HCT116 (cell line): ENCODE data around the gene FTO. TPM values are rescaled to one million over a fixed set of nuclear protein-coding genes. Genes with fewer than 3 reads are reported as not detected.

ENCODE experiments used
- ATAC-seq: fragments of 200-7000 bp; cut with Tn5 transposase; 2 replicates; pipeline ENCODE4 v1.9.1; 2020; ENCODE audit warnings: mild to moderate bottlenecking, moderate library complexity
- BruUV-seq: library from RNA; stranded (reverse); fragments of 400-500 nt; replicated peaks from 2 replicates; lab custom pipeline; 2021; lab: Mats Ljungman, UMichigan
- CTCF ChIA-PET: fragments of 300-600 bp; sonication (Branson Sonifier 250); formaldehyde crosslinking; loops from one replicate; lab custom pipeline; 2021; ENCODE audit warnings: antibody characterized with exemption; lab: Charles Lee
- POLR2A ChIA-PET: fragments of 300-600, 350-600 bp; sonication (Branson Sonifier 250); formaldehyde crosslinking; loops from one replicate; lab custom pipeline; 2021; ENCODE audit warnings: antibody characterized with exemption; lab: Charles Lee
- RAD21 ChIA-PET, 2 experiments: fragments of 300-600 bp; sonication (Branson Sonifier 250); formaldehyde crosslinking; loops; one replicate each; lab custom pipeline; 2023; ENCODE audit warnings: low total read pairs in 2 of 2; ENCODE audit not compliant: uncharacterized antibody in 2 of 2, unreplicated experiment in 2 of 2, low non-redundant PET in 1 of 2; lab: Charles Lee
- DNase-seq: peaks from one replicate; pipeline ENCODE4 v3.0.0-alpha.2; 2010; ENCODE audit warnings: low read depth, low spot score
- H2AFZ ChIP-seq: fragments of 200-600 bp; shearing (Covaris generic), sonication (generic); 2 replicates; pipeline ENCODE4 v1.6.1; 2017; ENCODE audit warnings: low read depth, mixed run types, mixed read lengths, antibody characterized with exemption, low read length; ENCODE audit not compliant: poor library complexity, severe bottlenecking
- H3K27ac ChIP-seq: 2 replicates; pipeline ENCODE4 v1.5.1; 2012; ENCODE audit warnings: low read depth, low read length
- H3K27me3 ChIP-seq: fragments of 200-600 bp; sonication (generic); 2 replicates; pipeline ENCODE4 v1.6.1; 2016; ENCODE audit warnings: mixed run types, low read length, mixed read lengths; ENCODE audit not compliant: insufficient read depth
- H3K36me3 ChIP-seq, 2 experiments: fragments of 200-500 bp in 1 of 2; fragments of 200-600 bp in 1 of 2; sonication (Bioruptor generic) in 1 of 2; sonication (generic) in 1 of 2; 2 replicates each; pipeline versions ENCODE4 v1.5.1 to v1.6.1; 2014 to 2016; ENCODE audit warnings: low read length in 2 of 2, inconsistent platforms in 1 of 2, mixed read lengths in 1 of 2, mixed run types in 1 of 2; ENCODE audit not compliant: insufficient read depth in 2 of 2, control insufficient read depth in 1 of 2
- H3K4me1 ChIP-seq, 2 experiments: fragments of 200-600 bp in 1 of 2; sonication (generic) in 1 of 2; 2 replicates each; pipeline versions ENCODE4 v1.5.1 to v1.6.1; 2012 to 2017; ENCODE audit warnings: low read length in 2 of 2, inconsistent platforms in 1 of 2, mild to moderate bottlenecking in 1 of 2, mixed read lengths in 1 of 2, mixed run types in 1 of 2, moderate library complexity in 1 of 2; ENCODE audit not compliant: insufficient read depth in 2 of 2, control insufficient read depth in 1 of 2
- H3K4me2 ChIP-seq: fragments of 200-600 bp; sonication (generic); 2 replicates; pipeline ENCODE4 v1.6.1; 2017; ENCODE audit warnings: mixed run types, low read length, mixed read lengths
- H3K4me3 ChIP-seq, 2 experiments: fragments of 200-600 bp in 1 of 2; sonication (generic) in 1 of 2; replicated peaks in 1 of 2; 2 replicates each; pipeline ENCODE4 v1.5.1; 2011 to 2016; ENCODE audit warnings: low read length in 2 of 2, control low read depth in 1 of 2, low read depth in 1 of 2, mild to moderate bottlenecking in 1 of 2, mixed read lengths in 1 of 2, mixed run types in 1 of 2
- H3K79me2 ChIP-seq: fragments of 200-600 bp; sonication (generic); 2 replicates; pipeline ENCODE4 v1.6.1; 2017; ENCODE audit warnings: mild to moderate bottlenecking, mixed run types, low read length, moderate library complexity, mixed read lengths; ENCODE audit not compliant: insufficient read depth
- H3K9ac ChIP-seq: fragments of 200-600 bp; sonication (generic); 2 replicates; pipeline ENCODE4 v1.6.1; 2016; ENCODE audit warnings: low read length, mixed read lengths
- H3K9me2 ChIP-seq: fragments of 200-600 bp; sonication (generic), shearing (Covaris generic); 2 replicates; pipeline ENCODE4 v1.6.1; 2017; ENCODE audit warnings: mixed run types, mild to moderate bottlenecking, moderate library complexity; ENCODE audit not compliant: insufficient read depth
- H3K9me3 ChIP-seq, 2 experiments: fragments of 200-500 bp in 1 of 2; fragments of 200-600 bp in 1 of 2; sonication (Bioruptor generic) in 1 of 2; sonication (generic) in 1 of 2; 2 replicates each; pipeline ENCODE4 v1.6.1; 2014 to 2017; ENCODE audit warnings: low read length in 2 of 2, mixed read lengths in 2 of 2, inconsistent platforms in 1 of 2, low read depth in 1 of 2, mild to moderate bottlenecking in 1 of 2, mixed run types in 1 of 2, moderate library complexity in 1 of 2; ENCODE audit not compliant: control insufficient read depth in 1 of 2, insufficient read depth in 1 of 2
- H4K20me1 ChIP-seq: fragments of 200-600 bp; sonication (generic), shearing (Covaris generic); 2 replicates; pipeline ENCODE4 v1.6.1; 2017; ENCODE audit warnings: mixed run types, mild to moderate bottlenecking, moderate library complexity; ENCODE audit not compliant: insufficient read depth
- ELF1 ChIP-seq: IDR thresholded peaks from 2 replicates; pipeline ENCODE4 v1.6.1; 2012; ENCODE audit warnings: low read depth, borderline replicate concordance
- JUND ChIP-seq: IDR thresholded peaks from 2 replicates; pipeline ENCODE4 v1.6.1; 2012
- POLR2AphosphoS5 ChIP-seq: IDR thresholded peaks from 2 replicates; pipeline ENCODE4 v1.6.1; 2011; ENCODE audit warnings: mild to moderate bottlenecking, low read depth, low read length, moderate library complexity
- RAD21 ChIP-seq: IDR thresholded peaks from 2 replicates; pipeline ENCODE4 v1.6.1; 2012; ENCODE audit warnings: low read depth, mild to moderate bottlenecking
- ZBTB33 ChIP-seq: IDR thresholded peaks from 2 replicates; pipeline ENCODE4 v1.6.1; 2011; ENCODE audit warnings: mild to moderate bottlenecking, low read length, moderate library complexity; ENCODE audit not compliant: insufficient replicate concordance; ENCODE audit errors: extremely low read depth
- ZNF274 ChIP-seq: fragments of 200-500 bp; sonication (Bioruptor generic); IDR thresholded peaks from 2 replicates; pipeline ENCODE4 v1.6.1; 2014; ENCODE audit warnings: mild to moderate bottlenecking, low read depth, low read length, inconsistent platforms
- intact Hi-C: fragments of 100-400 bp; cut with micrococcal nuclease; formaldehyde crosslinking; loops from 2 replicates; pipeline ENCODE4 v1.10.0; 2022
- total RNA-seq: library from RNA; stranded (reverse); gene quantifications from one replicate; pipeline ENCODE4 v1.2.1, GENCODE V29; 2021; ENCODE audit not compliant: unreplicated experiment
- TF ChIP-seq, protein P1 (sequence below): IDR thresholded peaks from 2 replicates; pipeline ENCODE4 v1.6.1; 2012

Gene FTO
- total RNA-seq, 1 experiment from 2014 or later = 55.2 TPM

GRCh38 chr16:53859995-53860540 lies 156.1 kb downstream of the FTO start:
- H3K4me1 ChIP-seq = peaks cover 13 to 16% of the 10 kb centered on the region in 2 experiments
- DNase-seq = no peak
- no peak overlapping the region for H3K4me3 ChIP-seq
- H3K4me2 ChIP-seq = no peak overlapping the region
- H3K9ac ChIP-seq = no peak overlapping the region
- no peaks in the 10 kb centered on the region for H3K79me2 ChIP-seq
- POLR2A ChIA-PET = no interaction called here
- RAD21 ChIA-PET = no interaction called here
- no peaks in the 10 kb centered on the region for H3K36me3 ChIP-seq
- no TSS peak for BruUV-seq
- CTCF ChIA-PET = no interaction called here
- H3K9me3 ChIP-seq = no peaks in the 10 kb centered on the region
- H3K27ac ChIP-seq = no peak overlapping the region
- H4K20me1 ChIP-seq = no peaks in the 10 kb centered on the region
- intact Hi-C loops = no loop called here
- TF ChIP-seq ELF1 (no peak), RAD21 (no peak), POLR2AphosphoS5 (no peak), ZNF274 (no peak), ZBTB33 (no peak), JUND (no peak)
- TF ChIP-seq, protein P1, sequence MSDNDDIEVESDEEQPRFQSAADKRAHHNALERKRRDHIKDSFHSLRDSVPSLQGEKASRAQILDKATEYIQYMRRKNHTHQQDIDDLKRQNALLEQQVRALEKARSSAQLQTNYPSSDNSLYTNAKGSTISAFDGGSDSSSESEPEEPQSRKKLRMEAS = no peak
- TF ChIP-seq, all 23 proteins: peak for 0
- Histone ChIP-seq H3K27me3 (no peaks in the 10 kb centered on the region), H2AFZ (no peak overlapping the region), H3K9me2 (no peaks in the 10 kb centered on the region)
- no peak for ATAC-seq
